ENCODE data around the gene SLC30A7.
"Not testable (repeated sequence)": the region's sequence is repeated elsewhere in the genome, so short reads cannot be mapped to it uniquely, and the experiment has no call there.

The SLC30A7 gene

GRCh38 chr1:100874433-100874832 lies 21.5 kb upstream of the SLC30A7 start:
- no peak for DNase-seq (ENCODE audit: low spot score in 2 of 2)
- Histone ChIP-seq H3K36me3 (replicated peaks) (no peaks in the 10 kb centered on the region), H3K27me3 (ENCODE audit: low read depth) (no peaks in the 10 kb centered on the region), H3K4me3 (no peak overlapping the region), H3K9me3 (no peaks in the 10 kb centered on the region; the same call in 1 of the 2 replicates), H3K4me1 (peaks cover 5% of the 10 kb centered on the region; the same call in 1 of the 2 replicates)
- in situ Hi-C loops (cut with MboI; ENCODE audit: low sequenced_read_pairs): no loop called here

DNA sequence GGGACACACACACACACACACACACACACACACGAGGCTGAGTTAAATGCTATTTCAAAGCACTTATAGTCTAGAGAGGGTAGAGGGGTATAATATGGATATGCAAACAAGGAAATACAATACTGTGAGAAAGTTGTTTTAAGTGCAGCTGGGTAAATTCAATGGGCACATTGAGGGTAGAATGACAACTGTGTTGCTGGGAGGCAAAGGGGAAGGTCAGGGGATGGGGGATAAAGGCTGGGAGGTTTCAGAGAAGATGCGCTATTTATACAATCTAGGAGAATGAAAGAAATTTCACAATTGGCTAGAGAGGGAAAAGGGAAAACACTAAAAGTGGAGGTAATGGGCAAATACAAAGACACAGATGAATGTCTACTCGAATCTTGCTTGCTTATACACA lies 20.7 kb upstream of the SLC30A7 start:
- Histone ChIP-seq H3K27me3 (ENCODE audit: low read depth) (no peaks in the 10 kb centered on the region), H3K4me3 (no peak overlapping the region), H3K36me3 (replicated peaks) (no peaks in the 10 kb centered on the region), H3K4me1 (peaks cover 5% of the 10 kb centered on the region; the same call in 1 of the 2 replicates), H3K9me3 (no peaks in the 10 kb centered on the region; the same call in 1 of the 2 replicates)
- in situ Hi-C loops (cut with MboI; ENCODE audit: low sequenced_read_pairs): no loop called here
- DNase-seq (ENCODE audit: low spot score in 2 of 2): no peak

DNA sequence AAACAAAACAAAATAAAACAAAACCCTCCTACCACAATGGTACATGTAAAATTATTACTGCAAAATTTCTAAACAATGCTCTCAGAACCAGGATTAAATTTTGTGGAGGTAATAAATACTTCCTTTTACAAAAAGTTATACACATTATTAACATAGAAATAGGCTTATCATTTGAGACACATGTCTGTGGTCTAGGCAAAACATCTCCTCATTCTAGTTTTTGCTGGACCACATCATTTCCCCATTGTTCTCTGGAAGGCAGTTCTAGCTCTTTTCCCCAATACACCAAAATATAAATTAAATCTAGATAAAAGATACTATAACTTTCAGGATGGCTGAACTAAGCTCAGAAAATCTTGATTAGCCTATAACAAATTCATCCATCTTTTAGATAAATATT lies 19.6 kb upstream of the SLC30A7 start:
- Histone ChIP-seq H3K4me3 (no peak overlapping the region), H3K27me3 (ENCODE audit: low read depth) (no peaks in the 10 kb centered on the region), H3K9me3 (no peaks in the 10 kb centered on the region; the same call in 1 of the 2 replicates), H3K36me3 (replicated peaks) (no peaks in the 10 kb centered on the region), H3K4me1 (peaks cover 5% of the 10 kb centered on the region; the same call in 1 of the 2 replicates)
- DNase-seq (ENCODE audit: low spot score in 2 of 2): no peak
- in situ Hi-C loops (cut with MboI; ENCODE audit: low sequenced_read_pairs): no loop called here

GRCh38 chr1:100879422-100879821 lies 16.5 kb upstream of the SLC30A7 start:
- Histone ChIP-seq H3K4me1 (no peaks in the 10 kb centered on the region), H3K4me3 (no peak overlapping the region), H3K36me3 (replicated peaks) (no peaks in the 10 kb centered on the region), H3K9me3 (no peaks in the 10 kb centered on the region; the same call in 1 of the 2 replicates), H3K27me3 (ENCODE audit: low read depth) (no peaks in the 10 kb centered on the region)
- no peak for DNase-seq (ENCODE audit: low spot score in 2 of 2)
- in situ Hi-C loops (cut with MboI; ENCODE audit: low sequenced_read_pairs): no loop called here

GRCh38 chr1:100881687-100882086 lies 14.2 kb upstream of the SLC30A7 start:
- in situ Hi-C loops (cut with MboI; ENCODE audit: low sequenced_read_pairs): no loop called here
- Histone ChIP-seq H3K36me3 (replicated peaks) (no peaks in the 10 kb centered on the region), H3K4me3 (no peak overlapping the region), H3K9me3 (no peaks in the 10 kb centered on the region; the same call in 1 of the 2 replicates), H3K27me3 (ENCODE audit: low read depth) (no peaks in the 10 kb centered on the region), H3K4me1 (no peaks in the 10 kb centered on the region)
- DNase-seq (ENCODE audit: low spot score in 2 of 2): no peak

- in situ Hi-C loops (cut with MboI; ENCODE audit: low sequenced_read_pairs): no loop called here
- no peak overlapping the region for H3K4me3 ChIP-seq
- no peak for DNase-seq (ENCODE audit: low spot score in 2 of 2)
Measured at GRCh38 chr1:100882698-100883097, 13.2 kb upstream of the SLC30A7 start.

DNA sequence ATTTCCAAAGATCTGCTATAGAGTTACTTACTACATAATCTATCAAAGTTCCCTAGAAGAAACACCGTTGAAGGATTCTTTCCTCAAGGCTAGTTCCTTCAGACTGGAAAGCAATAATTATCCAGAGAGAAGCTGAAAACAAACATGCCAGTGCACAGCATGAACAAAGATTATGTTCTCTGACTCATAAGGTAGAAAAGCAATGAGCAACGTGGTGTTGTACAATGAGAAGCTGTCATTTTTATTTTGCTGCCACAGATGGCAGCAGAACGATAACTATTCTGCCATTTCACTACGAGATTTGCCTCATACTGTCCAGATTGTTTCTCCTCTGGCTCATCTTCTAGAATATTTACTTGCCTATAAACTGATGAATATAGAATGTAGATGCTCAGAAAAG lies 11.9 kb upstream of the SLC30A7 start:
- in situ Hi-C loops (cut with MboI; ENCODE audit: low sequenced_read_pairs): no loop called here
- Histone ChIP-seq H3K36me3 (replicated peaks) (no peaks in the 10 kb centered on the region), H3K27me3 (ENCODE audit: low read depth) (no peaks in the 10 kb centered on the region), H3K4me3 (no peak overlapping the region), H3K9me3 (no peaks in the 10 kb centered on the region; the same call in 1 of the 2 replicates), H3K4me1 (no peaks in the 10 kb centered on the region)
- DNase-seq (ENCODE audit: low spot score in 2 of 2): peak in 1 of 2 experiments; percentile 9

More at GRCh38 chr1:100882698-100883097, 13.2 kb upstream of the SLC30A7 start:
- Histone ChIP-seq H3K27me3 (ENCODE audit: low read depth) (no peaks in the 10 kb centered on the region), H3K4me1 (no peaks in the 10 kb centered on the region), H3K9me3 (no peaks in the 10 kb centered on the region; the same call in 1 of the 2 replicates), H3K36me3 (replicated peaks) (no peaks in the 10 kb centered on the region)

- H3K4me3 ChIP-seq: not testable (repeated sequence)
Measured at GRCh38 chr1:100889007-100889406, 6.9 kb upstream of the SLC30A7 start.

GRCh38 chr1:100889869-100890482 lies 5.9 kb upstream of the SLC30A7 start:
- H3K36me3 ChIP-seq (replicated peaks); H3K4me3 ChIP-seq; in situ Hi-C loops (cut with MboI; ENCODE audit: low sequenced_read_pairs); H3K27me3 ChIP-seq (ENCODE audit: low read depth); H3K4me1 ChIP-seq; DNase-seq (ENCODE audit: low spot score in 2 of 2); H3K9me3 ChIP-seq: not testable (repeated sequence)

More at GRCh38 chr1:100889007-100889406, 6.9 kb upstream of the SLC30A7 start:
- DNase-seq (ENCODE audit: low spot score in 2 of 2); H3K9me3 ChIP-seq; H3K4me1 ChIP-seq; in situ Hi-C loops (cut with MboI; ENCODE audit: low sequenced_read_pairs); H3K36me3 ChIP-seq (replicated peaks); H3K27me3 ChIP-seq (ENCODE audit: low read depth): not testable (repeated sequence)

DNA sequence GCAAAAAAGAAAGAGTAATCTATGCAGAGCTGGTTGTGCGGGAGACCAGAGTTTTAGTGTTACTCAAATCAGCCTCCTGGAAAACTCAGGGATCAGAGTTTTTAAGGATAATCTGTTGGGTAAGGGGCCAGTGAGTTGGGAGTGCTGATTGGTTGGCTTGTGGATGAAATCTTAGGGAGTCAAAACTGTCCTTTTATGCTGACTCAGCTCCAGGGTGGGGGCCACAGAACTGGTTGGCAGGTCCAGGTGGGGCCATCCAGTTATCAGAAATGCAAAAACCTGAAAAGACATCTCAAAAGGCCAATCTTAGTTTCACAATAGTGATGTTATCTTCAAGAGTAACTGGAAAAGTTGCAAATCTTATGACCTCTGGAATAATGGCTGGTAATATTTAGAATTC lies 4.5 kb upstream of the SLC30A7 start:
- Histone ChIP-seq H3K4me3 (no peak overlapping the region), H3K36me3 (replicated peaks) (no peaks in the 10 kb centered on the region), H3K9me3 (peaks cover 7% of the 10 kb centered on the region), H3K4me1 (peaks cover 9% of the 10 kb centered on the region), H3K27me3 (ENCODE audit: low read depth) (no peaks in the 10 kb centered on the region)
- in situ Hi-C loops (cut with MboI; ENCODE audit: low sequenced_read_pairs): no loop called here
- no peak for DNase-seq (ENCODE audit: low spot score in 2 of 2)

DNA sequence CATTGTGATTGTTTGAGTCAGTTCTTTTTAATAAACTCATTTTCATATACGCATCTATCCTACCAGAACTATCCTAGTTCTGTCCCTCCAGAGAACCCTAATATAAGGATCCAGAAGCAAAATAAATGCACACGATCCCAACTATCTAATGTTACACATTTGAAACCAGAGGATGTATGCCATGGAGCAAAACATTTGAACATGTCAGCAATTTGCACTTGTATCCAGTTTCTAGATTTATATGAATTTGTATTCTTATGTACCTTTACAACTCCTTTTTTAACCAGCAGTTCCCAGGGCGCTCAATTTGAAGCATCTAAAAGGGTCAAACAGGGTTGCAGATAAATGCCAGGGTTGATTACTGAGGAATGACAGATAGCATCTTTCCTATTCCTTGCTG lies 3.3 kb upstream of the SLC30A7 start:
- DNase-seq (ENCODE audit: low spot score in 2 of 2): no peak
- in situ Hi-C loops (cut with MboI; ENCODE audit: low sequenced_read_pairs): no loop called here
- Histone ChIP-seq H3K27me3 (ENCODE audit: low read depth) (no peaks in the 10 kb centered on the region), H3K9me3 (peaks cover 7% of the 10 kb centered on the region), H3K4me1 (peaks cover 17% of the 10 kb centered on the region), H3K4me3 (no peak overlapping the region), H3K36me3 (replicated peaks) (no peaks in the 10 kb centered on the region)

DNA sequence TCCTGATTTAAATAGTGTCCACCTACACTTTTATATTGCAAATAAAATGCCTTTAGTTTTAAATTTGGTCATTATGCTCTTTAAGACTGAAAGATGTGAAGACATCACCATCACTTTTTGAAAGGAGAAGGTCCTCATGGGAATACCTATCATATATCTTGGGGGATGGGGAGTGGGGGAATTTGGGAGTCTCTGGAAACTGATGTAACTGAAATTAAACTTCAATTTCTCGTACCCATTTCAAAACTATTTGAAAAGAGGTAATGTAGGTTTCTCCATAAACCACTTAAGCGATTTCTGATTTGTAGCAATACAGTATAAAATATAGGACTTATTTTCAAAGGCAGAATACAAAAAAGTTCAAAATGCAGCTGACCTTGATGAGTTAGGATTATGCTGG lies 2.2 kb upstream of the SLC30A7 start:
- peaks cover 7% of the 10 kb centered on the region for H3K9me3 ChIP-seq
- H3K36me3 ChIP-seq (replicated peaks): no peaks in the 10 kb centered on the region
- peak overlapping the region; percentile 80 for H3K4me3 ChIP-seq
- no peak for DNase-seq (ENCODE audit: low spot score in 2 of 2)
- in situ Hi-C loops (cut with MboI; ENCODE audit: low sequenced_read_pairs): no loop called here
- peaks cover 26% of the 10 kb centered on the region for H3K4me1 ChIP-seq
- H3K27me3 ChIP-seq (ENCODE audit: low read depth): no peaks in the 10 kb centered on the region

GRCh38 chr1:100894603-100895539 lies 1.0 kb upstream of the SLC30A7 start, which contains the start of gene EXTL2:
TSS of gene EXTL2 (minus strand) at chr1:100894842. CDS start at chr1:100888757, 6,085 bp downstream.
- in situ Hi-C loops (cut with MboI; ENCODE audit: low sequenced_read_pairs): no loop called here
- Histone ChIP-seq H3K4me3 (peak within 1 kb of the TSS; percentile 80), H3K36me3 (replicated peaks) (peaks cover 12% of the 10 kb centered on the region; the same call in 1 of the 2 replicates), H3K4me1 (peaks cover 26% of the 10 kb centered on the region), H3K27me3 (ENCODE audit: low read depth) (no peaks in the 10 kb centered on the region), H3K9me3 (peaks cover 3% of the 10 kb centered on the region)
- peak; percentile 95 to 97 for DNase-seq (ENCODE audit: low spot score in 2 of 2)

All from HAP-1 (cell line).